Caco-2 (cell line): Measurements from ENCODE around the gene FEZF1. TPM values are rescaled to one million over a fixed set of nuclear protein-coding genes. Genes with fewer than 3 reads are reported as not detected.

Source experiments
- BruUV-seq: library from RNA; stranded (reverse); fragments of 400-500 nt; replicated peaks from 2 replicates; lab custom pipeline; 2021; lab: Mats Ljungman, UMichigan
- CTCF ChIA-PET: fragments of 300-600 bp; sonication (Branson Sonifier 250); formaldehyde crosslinking; loops from one replicate; lab custom pipeline; 2022; ENCODE audit warnings: antibody characterized with exemption; lab: Charles Lee
- POLR2A ChIA-PET: fragments of 300-600 bp; sonication (Branson Sonifier 250); formaldehyde crosslinking; loops from one replicate; lab custom pipeline; 2022; ENCODE audit warnings: antibody characterized with exemption; lab: Charles Lee
- DNase-seq, 2 experiments: peaks; one replicate each; pipeline versions ENCODE4 v3.0.0 to v3.0.0-alpha.2; 2020 to 2022
- H3K27me3 ChIP-seq: replicated peaks from 2 replicates; pipeline ENCODE4 v1.6.0; 2011; ENCODE audit warnings: low read length; ENCODE audit not compliant: control insufficient read depth, insufficient read depth
- H3K36me3 ChIP-seq: 2 replicates; pipeline ENCODE4 v1.5.1; 2011; ENCODE audit warnings: low read length; ENCODE audit not compliant: control insufficient read depth, insufficient read depth
- H3K4me1 ChIP-seq: fragments of 250-450 bp; sonication (Bioruptor Pico); 2 replicates; pipeline ENCODE4 v1.5.1; 2020; ENCODE audit warnings: mild to moderate bottlenecking
- H3K4me3 ChIP-seq: 2 replicates; pipeline ENCODE4 v1.5.1; 2011; ENCODE audit warnings: low read depth, mild to moderate bottlenecking, control low read depth, low read length
- H3K9me3 ChIP-seq: fragments of 250-450 bp; sonication (Bioruptor Pico); 2 replicates; pipeline ENCODE4 v1.5.1; 2020; ENCODE audit warnings: mild to moderate bottlenecking, moderate library complexity
- H3K27ac Mint-ChIP-seq: one replicate; pipeline ENCODE4 v1.8.0; 2022; ENCODE audit warnings: mixed read lengths; ENCODE audit not compliant: unreplicated experiment
- H3K27me3 Mint-ChIP-seq: one replicate; pipeline ENCODE4 v1.8.0; 2022; ENCODE audit warnings: mixed read lengths; ENCODE audit not compliant: insufficient read depth, unreplicated experiment
- H3K36me3 Mint-ChIP-seq: one replicate; pipeline ENCODE4 v1.8.0; 2022; ENCODE audit warnings: mild to moderate bottlenecking, mixed read lengths; ENCODE audit not compliant: insufficient read depth, unreplicated experiment
- H3K4me1 Mint-ChIP-seq: one replicate; pipeline ENCODE4 v1.8.0; 2022; ENCODE audit warnings: low read depth, mixed read lengths; ENCODE audit not compliant: unreplicated experiment
- H3K4me3 Mint-ChIP-seq: one replicate; pipeline ENCODE4 v1.8.0; 2022; ENCODE audit warnings: mild to moderate bottlenecking, moderate library complexity, mixed read lengths; ENCODE audit not compliant: unreplicated experiment
- H3K9me3 Mint-ChIP-seq: one replicate; pipeline ENCODE4 v1.8.0; 2022; ENCODE audit warnings: mixed read lengths; ENCODE audit not compliant: unreplicated experiment
- CTCF ChIP-seq, 2 experiments: fragments of 200-600 bp in 1 of 2; IDR thresholded peaks; 1 replicate in 1 of 2; 2 replicates in 1 of 2; pipeline versions ENCODE4 v1.5.1 to v1.8.0; 2011 to 2022; ENCODE audit warnings: antibody characterized with exemption in 1 of 2, control low read depth in 1 of 2, inconsistent platforms in 1 of 2, low read depth in 1 of 2, low read length in 1 of 2, mild to moderate bottlenecking in 1 of 2, moderate library complexity in 1 of 2; ENCODE audit not compliant: insufficient read depth in 1 of 2, severe bottlenecking in 1 of 2, unreplicated experiment in 1 of 2
- intact Hi-C: fragments of 100-400 bp; cut with micrococcal nuclease; formaldehyde crosslinking; loops from one replicate; pipeline ENCODE4 v1.10.0; 2022; ENCODE audit not compliant: unreplicated experiment
- total RNA-seq: library from RNA; stranded (reverse); gene quantifications from 2 replicates; pipeline ENCODE4 v1.2.3, GENCODE V29; 2022

The FEZF1 gene
- total RNA-seq, 1 experiment from 2014 or later, result not detected

GRCh38 chr7:122314284-122314683 is 9.7 kb upstream of the FEZF1 start:
- Mint-ChIP-seq H3K4me1 (no peaks in the 10 kb centered on the region), H3K27me3 (peaks cover 20% of the 10 kb centered on the region), H3K4me3 (no peak overlapping the region), H3K9me3 (no peaks in the 10 kb centered on the region), H3K27ac (no peak overlapping the region), H3K36me3 (no peaks in the 10 kb centered on the region)
- H3K9me3 ChIP-seq, result no peaks in the 10 kb centered on the region
- H3K4me3 ChIP-seq, result no peak overlapping the region
- TF ChIP-seq CTCF (IDR thresholded peaks at IDR 0.05; ENCODE audit: insufficient read depth in 1 of 2, low read depth in 1 of 2, low read length in 1 of 2, severe bottlenecking in 1 of 2, unreplicated experiment in 1 of 2), result no peak
- H3K4me1 ChIP-seq, result no peaks in the 10 kb centered on the region
- POLR2A ChIA-PET, result no interaction called here
- CTCF ChIA-PET, result no interaction called here
- DNase-seq, result no peak
- intact Hi-C loops, result no loop called here
- BruUV-seq, result no TSS peak
- H3K36me3 ChIP-seq, result no peaks in the 10 kb centered on the region
- no peaks in the 10 kb centered on the region for H3K27me3 ChIP-seq

DNA sequence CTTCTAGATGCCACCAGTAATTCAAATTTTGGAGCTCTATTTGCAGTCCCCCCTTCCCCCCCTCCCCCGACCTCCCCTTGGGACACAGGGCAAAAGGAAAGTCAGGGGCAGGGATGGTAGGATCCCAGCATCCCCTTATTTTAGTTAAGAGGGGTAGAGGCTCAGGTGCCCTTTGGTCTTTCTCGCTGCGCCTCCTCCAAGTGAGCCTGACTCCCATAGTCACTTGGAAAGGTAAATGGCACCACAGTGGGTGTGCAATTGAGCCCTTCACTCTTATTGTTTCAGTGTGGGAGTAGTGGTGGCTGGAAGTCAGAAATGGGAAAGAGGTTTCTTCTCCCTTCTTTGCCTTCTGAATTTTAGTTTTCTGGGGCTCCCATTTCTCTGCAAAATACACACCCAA is 8.2 kb upstream of the FEZF1 start:
- H3K9me3 ChIP-seq, result no peaks in the 10 kb centered on the region
- no peak overlapping the region for H3K27ac Mint-ChIP-seq
- no peaks in the 10 kb centered on the region for H3K4me1 Mint-ChIP-seq
- H3K27me3 Mint-ChIP-seq, result peaks cover 18% of the 10 kb centered on the region
- H3K4me3 ChIP-seq, result no peak overlapping the region
- H3K9me3 Mint-ChIP-seq, result no peaks in the 10 kb centered on the region
- no peak for TF ChIP-seq CTCF (IDR thresholded peaks at IDR 0.05; ENCODE audit: insufficient read depth in 1 of 2, low read depth in 1 of 2, low read length in 1 of 2, severe bottlenecking in 1 of 2, unreplicated experiment in 1 of 2)
- no peak overlapping the region for H3K4me3 Mint-ChIP-seq
- intact Hi-C loops, result no loop called here
- H3K27me3 ChIP-seq, result no peaks in the 10 kb centered on the region
- BruUV-seq, result no TSS peak
- H3K36me3 Mint-ChIP-seq, result no peaks in the 10 kb centered on the region
- ChIA-PET POLR2A (no interaction called here), CTCF (no interaction called here)
- no peaks in the 10 kb centered on the region for H3K4me1 ChIP-seq
- H3K36me3 ChIP-seq, result no peaks in the 10 kb centered on the region
- no peak for DNase-seq

- no peak overlapping the region for H3K4me3 Mint-ChIP-seq
- CTCF ChIA-PET, result no interaction called here
Measured at GRCh38 chr7:122311734-122312450, 7.3 kb upstream of the FEZF1 start.

More at GRCh38 chr7:122311734-122312450, 7.3 kb upstream of the FEZF1 start:
- POLR2A ChIA-PET, result no interaction called here
- H3K4me1 ChIP-seq, result no peaks in the 10 kb centered on the region
- H3K9me3 ChIP-seq, result no peaks in the 10 kb centered on the region
- BruUV-seq, result no TSS peak
- no peak overlapping the region for H3K27ac Mint-ChIP-seq
- H3K27me3 Mint-ChIP-seq, result peaks cover 22% of the 10 kb centered on the region
- intact Hi-C loops, result no loop called here
- TF ChIP-seq CTCF (IDR thresholded peaks at IDR 0.05; ENCODE audit: insufficient read depth in 1 of 2, low read depth in 1 of 2, low read length in 1 of 2, severe bottlenecking in 1 of 2, unreplicated experiment in 1 of 2), result no peak
- no peak overlapping the region for H3K4me3 ChIP-seq
- H3K4me1 Mint-ChIP-seq, result no peaks in the 10 kb centered on the region
- no peaks in the 10 kb centered on the region for H3K36me3 Mint-ChIP-seq
- no peaks in the 10 kb centered on the region for H3K27me3 ChIP-seq
- H3K36me3 ChIP-seq, result no peaks in the 10 kb centered on the region
- H3K9me3 Mint-ChIP-seq, result no peaks in the 10 kb centered on the region
- no peak for DNase-seq
